Loucy (cell line): ENCODE results near the gene CHN1.

Source experiments
- H2AFZ ChIP-seq: fragments of 200-600 bp; sonication (generic); 2 replicates; pipeline ENCODE4 v1.6.0; 2016; ENCODE audit warnings: antibody characterized with exemption, mild to moderate bottlenecking, low read length, moderate library complexity
- H3F3A ChIP-seq: fragments of 200-600 bp; 2 replicates; pipeline ENCODE4 v1.6.0; 2016; ENCODE audit warnings: antibody characterized with exemption, low read depth, mild to moderate bottlenecking
- H3K27me3 ChIP-seq: fragments of 200-600 bp; sonication (generic); 2 replicates; pipeline ENCODE4 v1.6.1; 2014; ENCODE audit warnings: low read length, mild to moderate bottlenecking; ENCODE audit not compliant: insufficient read depth, poor library complexity, severe bottlenecking
- H3K36me3 ChIP-seq: fragments of 200-600 bp; sonication (generic); 2 replicates; pipeline ENCODE4 v1.6.1; 2016; ENCODE audit warnings: low read length; ENCODE audit not compliant: insufficient read depth
- H3K4me1 ChIP-seq: fragments of 200-600 bp; sonication (generic); 2 replicates; pipeline ENCODE4 v1.5.1; 2014; ENCODE audit warnings: low read length, mild to moderate bottlenecking; ENCODE audit not compliant: insufficient read depth, poor library complexity, severe bottlenecking
- H3K4me2 ChIP-seq: fragments of 200-600 bp; sonication (generic); 2 replicates; pipeline ENCODE4 v1.6.0; 2014; ENCODE audit warnings: antibody characterized with exemption, low read length, low read depth, mild to moderate bottlenecking; ENCODE audit not compliant: poor library complexity, severe bottlenecking
- H3K4me3 ChIP-seq: fragments of 200-600 bp; sonication (generic); 2 replicates; pipeline ENCODE4 v1.5.1; 2014; ENCODE audit warnings: low read length, mild to moderate bottlenecking, mixed read lengths; ENCODE audit not compliant: poor library complexity, severe bottlenecking
- H3K79me2 ChIP-seq: fragments of 200-600 bp; sonication (generic); 2 replicates; pipeline ENCODE4 v1.6.1; 2014; ENCODE audit warnings: low read length; ENCODE audit not compliant: insufficient read depth
- H3K9ac ChIP-seq: fragments of 200-600 bp; sonication (generic); 2 replicates; pipeline ENCODE4 v1.6.0; 2014; ENCODE audit warnings: mild to moderate bottlenecking, low read depth, low read length, moderate library complexity; ENCODE audit not compliant: poor library complexity, severe bottlenecking
- H3K9me2 ChIP-seq: fragments of 200-600 bp; sonication (generic); replicated peaks from 2 replicates; pipeline ENCODE4 v1.6.1; 2016; ENCODE audit warnings: low read depth, low read length, mixed read lengths
- H3K9me3 ChIP-seq: fragments of 200-600 bp; sonication (generic); 2 replicates; pipeline ENCODE4 v1.6.1; 2014; ENCODE audit warnings: mild to moderate bottlenecking, antibody characterized with exemption, low read length, low read depth; ENCODE audit not compliant: insufficient read depth
- H4K20me1 ChIP-seq: fragments of 200-600 bp; sonication (generic); 2 replicates; pipeline ENCODE4 v1.6.0; 2014; ENCODE audit warnings: antibody characterized with exemption, low read length, mild to moderate bottlenecking; ENCODE audit not compliant: insufficient read depth, poor library complexity, severe bottlenecking
- EZH2phosphoT487 ChIP-seq: fragments of 200-600 bp; IDR thresholded peaks from 2 replicates; pipeline ENCODE4 v1.6.1; 2018; ENCODE audit warnings: antibody characterized with exemption, mild to moderate bottlenecking, moderate library complexity, borderline replicate concordance
- TF ChIP-seq, protein P1 (sequence below): fragments of 200-600 bp; sonication (generic); conservative IDR thresholded peaks from 2 replicates; pipeline ENCODE4 v1.5.1; 2014; ENCODE audit warnings: mild to moderate bottlenecking, antibody characterized with exemption, low read length

Gene CHN1

DNA sequence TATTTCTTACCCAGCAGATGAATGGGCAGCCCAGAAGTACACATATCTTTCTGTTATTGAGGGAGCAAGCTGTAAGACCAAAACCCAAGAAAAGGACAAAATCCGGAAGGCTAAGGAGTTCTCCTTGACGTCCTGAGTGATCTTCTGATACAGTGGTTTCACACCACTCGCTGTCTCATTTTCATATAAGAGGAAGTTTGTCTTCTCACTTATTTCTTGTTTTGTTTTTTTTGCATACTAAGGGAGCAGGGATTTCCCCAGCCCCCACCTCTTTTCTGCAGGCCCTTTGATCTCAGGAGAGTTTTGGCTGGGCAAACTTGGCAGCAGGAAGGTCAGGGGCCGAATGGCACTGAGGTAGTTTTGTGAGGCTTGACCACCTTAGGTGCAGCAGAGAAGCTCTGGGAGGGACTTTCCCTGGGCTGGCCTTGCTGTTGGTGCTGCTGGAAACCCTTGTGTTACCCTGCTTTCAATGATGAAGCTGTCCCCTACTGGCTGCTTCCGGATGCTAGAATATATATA, 254.2 kb downstream of the CHN1 start:
- no peaks in the 10 kb centered on the region for H3F3A ChIP-seq
- H3K79me2 ChIP-seq, result no peaks in the 10 kb centered on the region
- H3K9ac ChIP-seq, result no peak overlapping the region
- no peaks in the 10 kb centered on the region for H4K20me1 ChIP-seq
- no peaks in the 10 kb centered on the region for H3K9me2 ChIP-seq
- no peaks in the 10 kb centered on the region for H3K36me3 ChIP-seq
- no peak overlapping the region for H2AFZ ChIP-seq
- no peak overlapping the region for H3K4me2 ChIP-seq
- peaks cover 6% of the 10 kb centered on the region for H3K27me3 ChIP-seq
- H3K4me1 ChIP-seq, result no peaks in the 10 kb centered on the region
- H3K4me3 ChIP-seq, result no peak overlapping the region
- TF ChIP-seq EZH2phosphoT487, result no peak
- TF ChIP-seq, protein P1, sequence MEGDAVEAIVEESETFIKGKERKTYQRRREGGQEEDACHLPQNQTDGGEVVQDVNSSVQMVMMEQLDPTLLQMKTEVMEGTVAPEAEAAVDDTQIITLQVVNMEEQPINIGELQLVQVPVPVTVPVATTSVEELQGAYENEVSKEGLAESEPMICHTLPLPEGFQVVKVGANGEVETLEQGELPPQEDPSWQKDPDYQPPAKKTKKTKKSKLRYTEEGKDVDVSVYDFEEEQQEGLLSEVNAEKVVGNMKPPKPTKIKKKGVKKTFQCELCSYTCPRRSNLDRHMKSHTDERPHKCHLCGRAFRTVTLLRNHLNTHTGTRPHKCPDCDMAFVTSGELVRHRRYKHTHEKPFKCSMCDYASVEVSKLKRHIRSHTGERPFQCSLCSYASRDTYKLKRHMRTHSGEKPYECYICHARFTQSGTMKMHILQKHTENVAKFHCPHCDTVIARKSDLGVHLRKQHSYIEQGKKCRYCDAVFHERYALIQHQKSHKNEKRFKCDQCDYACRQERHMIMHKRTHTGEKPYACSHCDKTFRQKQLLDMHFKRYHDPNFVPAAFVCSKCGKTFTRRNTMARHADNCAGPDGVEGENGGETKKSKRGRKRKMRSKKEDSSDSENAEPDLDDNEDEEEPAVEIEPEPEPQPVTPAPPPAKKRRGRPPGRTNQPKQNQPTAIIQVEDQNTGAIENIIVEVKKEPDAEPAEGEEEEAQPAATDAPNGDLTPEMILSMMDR, result no peak
- H3K9me3 ChIP-seq, result no peaks in the 10 kb centered on the region

DNA sequence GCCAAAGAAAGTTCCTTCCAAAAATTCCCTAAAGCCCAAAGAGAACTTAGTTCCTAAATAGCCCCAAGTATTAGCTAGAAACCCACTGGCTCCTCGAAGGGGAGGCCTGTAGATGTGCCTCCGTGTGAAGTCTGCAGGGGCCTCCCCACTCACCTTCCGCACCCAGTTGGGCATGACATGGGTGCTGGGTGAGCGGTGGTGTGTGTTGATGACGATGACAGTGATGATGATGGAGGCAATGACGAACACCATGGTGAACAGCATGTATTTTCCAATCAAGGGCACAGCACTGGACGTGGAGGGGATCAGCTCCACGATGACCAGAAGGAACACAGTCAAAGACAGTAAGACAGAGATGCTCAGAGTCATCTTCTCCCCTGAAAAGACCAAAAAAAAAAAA, 255.4 kb downstream of the CHN1 start:
- H3K4me1 ChIP-seq, result no peaks in the 10 kb centered on the region
- no peak for TF ChIP-seq EZH2phosphoT487
- TF ChIP-seq, protein P1, result no peak
- H3K27me3 ChIP-seq, result peaks cover 6% of the 10 kb centered on the region
- no peak overlapping the region for H3K4me2 ChIP-seq
- no peak overlapping the region for H3K4me3 ChIP-seq
- no peak overlapping the region for H3K9ac ChIP-seq
- H3K9me3 ChIP-seq, result no peaks in the 10 kb centered on the region
- no peaks in the 10 kb centered on the region for H4K20me1 ChIP-seq
- no peak overlapping the region for H2AFZ ChIP-seq
- H3K9me2 ChIP-seq, result no peaks in the 10 kb centered on the region
- no peaks in the 10 kb centered on the region for H3K36me3 ChIP-seq
- no peaks in the 10 kb centered on the region for H3K79me2 ChIP-seq
- no peaks in the 10 kb centered on the region for H3F3A ChIP-seq

DNA sequence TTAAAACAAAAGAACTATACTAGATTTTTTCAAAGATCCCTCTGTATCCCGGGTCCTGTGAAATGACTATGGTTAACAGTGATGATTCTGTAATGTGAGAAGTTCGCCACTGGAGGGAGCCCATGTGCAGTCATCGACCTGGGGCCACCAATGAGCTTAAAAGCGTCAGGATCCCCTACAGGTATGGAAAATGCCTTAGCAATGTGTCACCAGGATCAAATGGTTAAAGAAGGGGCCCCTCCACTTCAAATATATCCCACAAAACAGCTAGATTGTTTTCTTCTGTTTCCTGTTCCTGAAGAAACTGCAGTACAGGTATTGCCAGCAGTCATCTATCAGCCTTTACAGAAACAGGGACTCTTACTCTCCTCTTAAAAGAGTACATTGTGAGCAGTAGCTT, 256.2 kb downstream of the CHN1 start:
- no peak overlapping the region for H3K4me2 ChIP-seq
- no peaks in the 10 kb centered on the region for H3K79me2 ChIP-seq
- H3K4me3 ChIP-seq, result no peak overlapping the region
- H3K9me3 ChIP-seq, result no peaks in the 10 kb centered on the region
- H3F3A ChIP-seq, result no peaks in the 10 kb centered on the region
- no peak for TF ChIP-seq EZH2phosphoT487
- TF ChIP-seq, protein P1, result peak; percentile 83
- peaks cover 6% of the 10 kb centered on the region for H3K27me3 ChIP-seq
- H2AFZ ChIP-seq, result peak overlapping the region; percentile 54; the same call in 1 of the 2 replicates
- no peaks in the 10 kb centered on the region for H3K36me3 ChIP-seq
- no peak overlapping the region for H3K9ac ChIP-seq
- H3K4me1 ChIP-seq, result no peaks in the 10 kb centered on the region
- no peaks in the 10 kb centered on the region for H4K20me1 ChIP-seq
- H3K9me2 ChIP-seq, result no peaks in the 10 kb centered on the region
